GM23338 (cell line): ENCODE measurements around the gene BHLHA15. TPM values are rescaled to one million over a fixed set of nuclear protein-coding genes. Genes with fewer than 3 reads are reported as not detected.

ENCODE experiments used
- ATAC-seq: fragments of 200-7000 bp; cut with Tn5 transposase; 3 replicates; pipeline ENCODE4 v1.9.1; 2020
- DNase-seq: peaks from one replicate; pipeline ENCODE4 v3.0.0-alpha.2; 2015; ENCODE audit warnings: low spot score
- H2AFZ ChIP-seq: fragments of 200-600 bp; sonication (generic); 2 replicates; pipeline ENCODE4 v1.8.0; 2016; ENCODE audit warnings: antibody characterized with exemption, mild to moderate bottlenecking, moderate library complexity
- H3F3A ChIP-seq: fragments of 200-600 bp; sonication (generic); replicated peaks from 2 replicates; pipeline ENCODE4 v1.8.0; 2017; ENCODE audit warnings: antibody characterized with exemption, mixed run types, low read depth
- H3K27ac ChIP-seq: fragments of 200-600 bp; sonication (generic); 2 replicates; pipeline ENCODE4 v1.6.1; 2016; ENCODE audit warnings: low read depth
- H3K27me3 ChIP-seq: fragments of 200-600 bp; sonication (generic); 2 replicates; pipeline ENCODE4 v1.8.0; 2016; ENCODE audit warnings: mild to moderate bottlenecking, mixed run types, moderate library complexity; ENCODE audit not compliant: insufficient read depth
- H3K36me3 ChIP-seq: fragments of 200-600 bp; sonication (generic); 2 replicates; pipeline ENCODE4 v1.8.0; 2016; ENCODE audit warnings: mild to moderate bottlenecking; ENCODE audit not compliant: insufficient read depth
- H3K4me1 ChIP-seq: fragments of 200-600 bp; sonication (generic); 2 replicates; pipeline ENCODE4 v1.8.0; 2016; ENCODE audit warnings: mild to moderate bottlenecking, moderate library complexity; ENCODE audit not compliant: insufficient read depth
- H3K4me2 ChIP-seq: fragments of 200-600 bp; sonication (generic); 2 replicates; pipeline ENCODE4 v1.7.1; 2017; ENCODE audit warnings: mixed run types
- H3K4me3 ChIP-seq: fragments of 200-600 bp; sonication (generic); 2 replicates; pipeline ENCODE4 v1.6.1; 2016; ENCODE audit warnings: mixed run types
- H3K79me2 ChIP-seq: fragments of 200-600 bp; sonication (generic); replicated peaks from 2 replicates; pipeline ENCODE4 v1.8.0; 2017; ENCODE audit warnings: mild to moderate bottlenecking; ENCODE audit not compliant: insufficient read depth
- H3K9me2 ChIP-seq: fragments of 200-600 bp; sonication (generic); 2 replicates; pipeline ENCODE4 v1.8.0; 2017; ENCODE audit not compliant: insufficient read depth
- H4K20me1 ChIP-seq: fragments of 200-600 bp; sonication (generic); replicated peaks from 2 replicates; pipeline ENCODE4 v1.8.0; 2017; ENCODE audit warnings: mild to moderate bottlenecking; ENCODE audit not compliant: insufficient read depth
- H3K27ac Mint-ChIP-seq: 2 replicates; pipeline ENCODE4 v1.8.0; 2020; ENCODE audit warnings: inconsistent platforms, mild to moderate bottlenecking, moderate library complexity, mixed read lengths
- H3K27me3 Mint-ChIP-seq: 3 replicates; pipeline ENCODE4 v1.8.0; 2022; ENCODE audit warnings: low read depth, mild to moderate bottlenecking, moderate library complexity, mixed read lengths, inconsistent platforms; ENCODE audit not compliant: insufficient read depth, poor library complexity
- H3K36me3 Mint-ChIP-seq: 3 replicates; pipeline ENCODE4 v1.8.0; 2021; ENCODE audit warnings: low read depth, mild to moderate bottlenecking, inconsistent platforms, moderate library complexity, mixed read lengths
- H3K4me1 Mint-ChIP-seq: 3 replicates; pipeline ENCODE4 v1.8.0; 2020; ENCODE audit warnings: mild to moderate bottlenecking, inconsistent platforms, mixed read lengths
- H3K4me3 Mint-ChIP-seq: 3 replicates; pipeline ENCODE4 v1.8.0; 2021; ENCODE audit warnings: moderate library complexity, mild to moderate bottlenecking, inconsistent platforms, mixed read lengths
- H3K9me3 Mint-ChIP-seq: 3 replicates; pipeline ENCODE4 v1.8.0; 2020; ENCODE audit warnings: moderate library complexity, mild to moderate bottlenecking, inconsistent platforms, mixed read lengths
- CREB1 ChIP-seq: fragments of 250-450 bp; sonication (Bioruptor Pico); IDR thresholded peaks from 2 replicates; pipeline ENCODE4 v1.5.0; 2020; ENCODE audit warnings: low read depth, mild to moderate bottlenecking, moderate library complexity
- EZH2 ChIP-seq: fragments of 200-600 bp; sonication (generic); IDR thresholded peaks from one replicate; pipeline ENCODE4 v1.8.0; 2017; ENCODE audit warnings: antibody characterized with exemption, mild to moderate bottlenecking, low read depth; ENCODE audit not compliant: unreplicated experiment
- EZH2phosphoT487 ChIP-seq: fragments of 200-600 bp; sonication (generic); IDR thresholded peaks from one replicate; pipeline ENCODE4 v1.8.1; 2018; ENCODE audit warnings: antibody characterized with exemption; ENCODE audit not compliant: unreplicated experiment
- JUNB ChIP-seq: IDR thresholded peaks from one replicate; pipeline ENCODE4 v1.6.1; 2016; ENCODE audit warnings: antibody characterized with exemption; ENCODE audit not compliant: unreplicated experiment
- NANOG ChIP-seq: IDR thresholded peaks from 2 replicates; pipeline ENCODE4 v1.6.1; 2016; ENCODE audit warnings: antibody characterized with exemption, borderline replicate concordance
- POLR2AphosphoS5 ChIP-seq: IDR thresholded peaks from 2 replicates; pipeline ENCODE4 v1.6.1; 2016; ENCODE audit warnings: antibody characterized with exemption, low read depth
- STAT1 ChIP-seq: IDR thresholded peaks from one replicate; pipeline ENCODE4 v1.6.1; 2016; ENCODE audit warnings: antibody characterized with exemption; ENCODE audit not compliant: unreplicated experiment
- ZNF114 ChIP-seq: fragments of 250-450 bp; sonication (Bioruptor Pico); IDR thresholded peaks from 2 replicates; pipeline ENCODE4 v1.5.0; 2020; ENCODE audit warnings: mild to moderate bottlenecking, moderate library complexity
- ZNF331 ChIP-seq: fragments of 250-450 bp; sonication (Bioruptor Pico); IDR thresholded peaks from 2 replicates; pipeline ENCODE4 v1.5.0; 2020; ENCODE audit warnings: low read depth, mild to moderate bottlenecking, moderate library complexity
- polyA plus RNA-seq: library from polyadenylated mRNA; unstranded; fragments of >200 nt; fragmentation: Nextera tagmentation; extraction: Ambion mirVana; gene quantifications from 2 replicates; pipeline ENCODE4 v1.2.1, GENCODE V29; 2016
- total RNA-seq: library from RNA; depleted of rRNA; stranded (reverse); fragments of >200 nt; shearing (Covaris generic); gene quantifications from 2 replicates; pipeline ENCODE4 v1.2.3, GENCODE V29; 2014
- TF ChIP-seq, protein P1 (sequence below): IDR thresholded peaks from one replicate; pipeline ENCODE4 v1.6.1; 2018; ENCODE audit warnings: antibody characterized with exemption; ENCODE audit not compliant: unreplicated experiment
- TF ChIP-seq, protein P2 (sequence below), 2 experiments: fragments of 200-600 bp in 1 of 2; sonication (generic) in 1 of 2; conservative IDR thresholded peaks; 2 replicates each; pipeline versions ENCODE4 v1.5.1 to v1.6.1; 2016 to 2017; ENCODE audit warnings: antibody characterized with exemption in 2 of 2, low read depth in 2 of 2, mild to moderate bottlenecking in 2 of 2, moderate library complexity in 1 of 2
- TF ChIP-seq, protein P3 (sequence below): IDR thresholded peaks from 2 replicates; pipeline ENCODE4 v1.6.1; 2016; ENCODE audit warnings: antibody characterized with exemption
- TF ChIP-seq, protein P4 (sequence below): fragments of 250-450 bp; sonication (Bioruptor Pico); IDR thresholded peaks from 2 replicates; pipeline ENCODE4 v1.5.0; 2020; ENCODE audit warnings: mild to moderate bottlenecking, moderate library complexity

BHLHA15 gene
- total and polyA plus RNA-seq, 2 experiments from 2014 or later: 1.4 to 8.3 TPM

DNA sequence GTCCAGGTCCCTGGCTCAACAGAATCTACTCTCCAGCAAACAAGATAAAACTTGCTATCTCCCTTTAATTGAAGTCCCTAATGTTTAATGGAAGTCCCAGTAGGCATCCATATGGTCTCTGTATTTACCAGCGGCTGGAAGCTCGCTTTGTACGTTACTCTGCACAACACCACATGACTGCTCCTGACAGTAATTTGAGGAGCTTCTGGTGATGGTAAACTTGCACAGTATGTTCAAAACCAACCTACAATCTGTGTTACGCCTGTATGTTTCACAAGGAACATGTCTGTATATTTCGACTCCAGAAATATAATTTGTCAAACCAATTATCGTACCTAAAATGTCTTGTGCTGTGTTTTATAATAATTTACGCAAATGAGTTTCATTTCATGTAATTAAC lies 45.2 kb downstream of the BHLHA15 start:
- H2AFZ ChIP-seq: no peak overlapping the region
- Mint-ChIP-seq H3K9me3 (no peaks in the 10 kb centered on the region), H3K27ac (no peak overlapping the region), H3K4me1 (peaks cover 5% of the 10 kb centered on the region; the same call in 2 of the 3 replicates), H3K4me3 (no peak overlapping the region; the same call in 2 of the 3 replicates), H3K36me3 (no peaks in the 10 kb centered on the region), H3K27me3 (peaks cover 4% of the 10 kb centered on the region)
- H4K20me1 ChIP-seq: peaks cover 6% of the 10 kb centered on the region; the same call in 1 of the 2 replicates
- peaks cover 11% of the 10 kb centered on the region for H3K79me2 ChIP-seq
- H3K27ac ChIP-seq: no peak overlapping the region
- H3F3A ChIP-seq: 0 out of 2 replicates have a peak, but pooled peaks cover 4% of the 10 kb centered on the region
- TF ChIP-seq CREB1 (CRISPR knock-in tag) (no peak), JUNB (no peak), ZNF331 (no peak), STAT1 (no peak), NANOG (no peak), EZH2 (no peak), EZH2phosphoT487 (no peak), POLR2AphosphoS5 (no peak), ZNF114 (CRISPR knock-in tag) (no peak)
- TF ChIP-seq, protein P1, sequence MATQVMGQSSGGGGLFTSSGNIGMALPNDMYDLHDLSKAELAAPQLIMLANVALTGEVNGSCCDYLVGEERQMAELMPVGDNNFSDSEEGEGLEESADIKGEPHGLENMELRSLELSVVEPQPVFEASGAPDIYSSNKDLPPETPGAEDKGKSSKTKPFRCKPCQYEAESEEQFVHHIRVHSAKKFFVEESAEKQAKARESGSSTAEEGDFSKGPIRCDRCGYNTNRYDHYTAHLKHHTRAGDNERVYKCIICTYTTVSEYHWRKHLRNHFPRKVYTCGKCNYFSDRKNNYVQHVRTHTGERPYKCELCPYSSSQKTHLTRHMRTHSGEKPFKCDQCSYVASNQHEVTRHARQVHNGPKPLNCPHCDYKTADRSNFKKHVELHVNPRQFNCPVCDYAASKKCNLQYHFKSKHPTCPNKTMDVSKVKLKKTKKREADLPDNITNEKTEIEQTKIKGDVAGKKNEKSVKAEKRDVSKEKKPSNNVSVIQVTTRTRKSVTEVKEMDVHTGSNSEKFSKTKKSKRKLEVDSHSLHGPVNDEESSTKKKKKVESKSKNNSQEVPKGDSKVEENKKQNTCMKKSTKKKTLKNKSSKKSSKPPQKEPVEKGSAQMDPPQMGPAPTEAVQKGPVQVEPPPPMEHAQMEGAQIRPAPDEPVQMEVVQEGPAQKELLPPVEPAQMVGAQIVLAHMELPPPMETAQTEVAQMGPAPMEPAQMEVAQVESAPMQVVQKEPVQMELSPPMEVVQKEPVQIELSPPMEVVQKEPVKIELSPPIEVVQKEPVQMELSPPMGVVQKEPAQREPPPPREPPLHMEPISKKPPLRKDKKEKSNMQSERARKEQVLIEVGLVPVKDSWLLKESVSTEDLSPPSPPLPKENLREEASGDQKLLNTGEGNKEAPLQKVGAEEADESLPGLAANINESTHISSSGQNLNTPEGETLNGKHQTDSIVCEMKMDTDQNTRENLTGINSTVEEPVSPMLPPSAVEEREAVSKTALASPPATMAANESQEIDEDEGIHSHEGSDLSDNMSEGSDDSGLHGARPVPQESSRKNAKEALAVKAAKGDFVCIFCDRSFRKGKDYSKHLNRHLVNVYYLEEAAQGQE: no peak
- TF ChIP-seq, protein P2, sequence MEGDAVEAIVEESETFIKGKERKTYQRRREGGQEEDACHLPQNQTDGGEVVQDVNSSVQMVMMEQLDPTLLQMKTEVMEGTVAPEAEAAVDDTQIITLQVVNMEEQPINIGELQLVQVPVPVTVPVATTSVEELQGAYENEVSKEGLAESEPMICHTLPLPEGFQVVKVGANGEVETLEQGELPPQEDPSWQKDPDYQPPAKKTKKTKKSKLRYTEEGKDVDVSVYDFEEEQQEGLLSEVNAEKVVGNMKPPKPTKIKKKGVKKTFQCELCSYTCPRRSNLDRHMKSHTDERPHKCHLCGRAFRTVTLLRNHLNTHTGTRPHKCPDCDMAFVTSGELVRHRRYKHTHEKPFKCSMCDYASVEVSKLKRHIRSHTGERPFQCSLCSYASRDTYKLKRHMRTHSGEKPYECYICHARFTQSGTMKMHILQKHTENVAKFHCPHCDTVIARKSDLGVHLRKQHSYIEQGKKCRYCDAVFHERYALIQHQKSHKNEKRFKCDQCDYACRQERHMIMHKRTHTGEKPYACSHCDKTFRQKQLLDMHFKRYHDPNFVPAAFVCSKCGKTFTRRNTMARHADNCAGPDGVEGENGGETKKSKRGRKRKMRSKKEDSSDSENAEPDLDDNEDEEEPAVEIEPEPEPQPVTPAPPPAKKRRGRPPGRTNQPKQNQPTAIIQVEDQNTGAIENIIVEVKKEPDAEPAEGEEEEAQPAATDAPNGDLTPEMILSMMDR (conservative IDR thresholded peaks at IDR 0.05; ENCODE audit: low read depth in 2 of 2): no peak
- TF ChIP-seq, protein P3, sequence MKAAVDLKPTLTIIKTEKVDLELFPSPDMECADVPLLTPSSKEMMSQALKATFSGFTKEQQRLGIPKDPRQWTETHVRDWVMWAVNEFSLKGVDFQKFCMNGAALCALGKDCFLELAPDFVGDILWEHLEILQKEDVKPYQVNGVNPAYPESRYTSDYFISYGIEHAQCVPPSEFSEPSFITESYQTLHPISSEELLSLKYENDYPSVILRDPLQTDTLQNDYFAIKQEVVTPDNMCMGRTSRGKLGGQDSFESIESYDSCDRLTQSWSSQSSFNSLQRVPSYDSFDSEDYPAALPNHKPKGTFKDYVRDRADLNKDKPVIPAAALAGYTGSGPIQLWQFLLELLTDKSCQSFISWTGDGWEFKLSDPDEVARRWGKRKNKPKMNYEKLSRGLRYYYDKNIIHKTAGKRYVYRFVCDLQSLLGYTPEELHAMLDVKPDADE: no peak
- TF ChIP-seq, protein P4, sequence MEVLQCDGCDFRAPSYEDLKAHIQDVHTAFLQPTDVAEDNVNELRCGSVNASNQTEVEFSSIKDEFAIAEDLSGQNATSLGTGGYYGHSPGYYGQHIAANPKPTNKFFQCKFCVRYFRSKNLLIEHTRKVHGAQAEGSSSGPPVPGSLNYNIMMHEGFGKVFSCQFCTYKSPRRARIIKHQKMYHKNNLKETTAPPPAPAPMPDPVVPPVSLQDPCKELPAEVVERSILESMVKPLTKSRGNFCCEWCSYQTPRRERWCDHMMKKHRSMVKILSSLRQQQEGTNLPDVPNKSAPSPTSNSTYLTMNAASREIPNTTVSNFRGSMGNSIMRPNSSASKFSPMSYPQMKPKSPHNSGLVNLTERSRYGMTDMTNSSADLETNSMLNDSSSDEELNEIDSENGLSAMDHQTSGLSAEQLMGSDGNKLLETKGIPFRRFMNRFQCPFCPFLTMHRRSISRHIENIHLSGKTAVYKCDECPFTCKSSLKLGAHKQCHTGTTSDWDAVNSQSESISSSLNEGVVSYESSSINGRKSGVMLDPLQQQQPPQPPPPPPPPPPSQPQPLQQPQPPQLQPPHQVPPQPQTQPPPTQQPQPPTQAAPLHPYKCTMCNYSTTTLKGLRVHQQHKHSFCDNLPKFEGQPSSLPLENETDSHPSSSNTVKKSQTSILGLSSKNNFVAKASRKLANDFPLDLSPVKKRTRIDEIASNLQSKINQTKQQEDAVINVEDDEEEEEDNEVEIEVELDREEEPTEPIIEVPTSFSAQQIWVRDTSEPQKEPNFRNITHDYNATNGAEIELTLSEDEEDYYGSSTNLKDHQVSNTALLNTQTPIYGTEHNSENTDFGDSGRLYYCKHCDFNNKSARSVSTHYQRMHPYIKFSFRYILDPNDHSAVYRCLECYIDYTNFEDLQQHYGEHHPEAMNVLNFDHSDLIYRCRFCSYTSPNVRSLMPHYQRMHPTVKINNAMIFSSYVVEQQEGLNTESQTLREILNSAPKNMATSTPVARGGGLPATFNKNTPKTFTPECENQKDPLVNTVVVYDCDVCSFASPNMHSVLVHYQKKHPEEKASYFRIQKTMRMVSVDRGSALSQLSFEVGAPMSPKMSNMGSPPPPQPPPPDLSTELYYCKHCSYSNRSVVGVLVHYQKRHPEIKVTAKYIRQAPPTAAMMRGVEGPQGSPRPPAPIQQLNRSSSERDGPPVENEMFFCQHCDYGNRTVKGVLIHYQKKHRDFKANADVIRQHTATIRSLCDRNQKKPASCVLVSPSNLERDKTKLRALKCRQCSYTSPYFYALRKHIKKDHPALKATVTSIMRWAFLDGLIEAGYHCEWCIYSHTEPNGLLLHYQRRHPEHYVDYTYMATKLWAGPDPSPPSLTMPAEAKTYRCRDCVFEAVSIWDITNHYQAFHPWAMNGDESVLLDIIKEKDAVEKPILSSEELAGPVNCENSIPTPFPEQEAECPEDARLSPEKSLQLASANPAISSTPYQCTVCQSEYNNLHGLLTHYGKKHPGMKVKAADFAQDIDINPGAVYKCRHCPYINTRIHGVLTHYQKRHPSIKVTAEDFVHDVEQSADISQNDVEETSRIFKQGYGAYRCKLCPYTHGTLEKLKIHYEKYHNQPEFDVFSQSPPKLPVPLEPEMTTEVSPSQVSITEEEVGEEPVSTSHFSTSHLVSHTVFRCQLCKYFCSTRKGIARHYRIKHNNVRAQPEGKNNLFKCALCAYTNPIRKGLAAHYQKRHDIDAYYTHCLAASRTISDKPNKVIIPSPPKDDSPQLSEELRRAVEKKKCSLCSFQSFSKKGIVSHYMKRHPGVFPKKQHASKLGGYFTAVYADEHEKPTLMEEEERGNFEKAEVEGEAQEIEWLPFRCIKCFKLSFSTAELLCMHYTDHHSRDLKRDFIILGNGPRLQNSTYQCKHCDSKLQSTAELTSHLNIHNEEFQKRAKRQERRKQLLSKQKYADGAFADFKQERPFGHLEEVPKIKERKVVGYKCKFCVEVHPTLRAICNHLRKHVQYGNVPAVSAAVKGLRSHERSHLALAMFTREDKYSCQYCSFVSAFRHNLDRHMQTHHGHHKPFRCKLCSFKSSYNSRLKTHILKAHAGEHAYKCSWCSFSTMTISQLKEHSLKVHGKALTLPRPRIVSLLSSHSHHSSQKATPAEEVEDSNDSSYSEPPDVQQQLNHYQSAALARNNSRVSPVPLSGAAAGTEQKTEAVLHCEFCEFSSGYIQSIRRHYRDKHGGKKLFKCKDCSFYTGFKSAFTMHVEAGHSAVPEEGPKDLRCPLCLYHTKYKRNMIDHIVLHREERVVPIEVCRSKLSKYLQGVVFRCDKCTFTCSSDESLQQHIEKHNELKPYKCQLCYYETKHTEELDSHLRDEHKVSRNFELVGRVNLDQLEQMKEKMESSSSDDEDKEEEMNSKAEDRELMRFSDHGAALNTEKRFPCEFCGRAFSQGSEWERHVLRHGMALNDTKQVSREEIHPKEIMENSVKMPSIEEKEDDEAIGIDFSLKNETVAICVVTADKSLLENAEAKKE (CRISPR knock-in tag): no peak
- no peak for ATAC-seq
- H3K27me3 ChIP-seq: no peaks in the 10 kb centered on the region
- no peak for DNase-seq
- peaks cover 7% of the 10 kb centered on the region; the same call in 1 of the 2 replicates for H3K4me1 ChIP-seq
- H3K9me2 ChIP-seq: no peaks in the 10 kb centered on the region
- H3K4me2 ChIP-seq: no peak overlapping the region
- no peak overlapping the region for H3K4me3 ChIP-seq
- no peaks in the 10 kb centered on the region for H3K36me3 ChIP-seq
